Activated CD4-positive, alpha-beta T cell treated with anti-CD3 and anti-CD28 coated beads, Interleukin-2, Interleukin-6, amounts not matched to agents 100 ng/mL and 50 ng/mL, durations not matched to agents 16 hours and 8 hours (primary cell): ENCODE data around the gene NEK7.
"Not testable (repeated sequence)": the region's sequence is repeated elsewhere in the genome, so short reads cannot be mapped to it uniquely, and the experiment has no call there.

ENCODE experiments used
- DNase-seq: peaks from one replicate; pipeline ENCODE4 v3.0.0-alpha.2; 2020

NEK7 gene

DNA sequence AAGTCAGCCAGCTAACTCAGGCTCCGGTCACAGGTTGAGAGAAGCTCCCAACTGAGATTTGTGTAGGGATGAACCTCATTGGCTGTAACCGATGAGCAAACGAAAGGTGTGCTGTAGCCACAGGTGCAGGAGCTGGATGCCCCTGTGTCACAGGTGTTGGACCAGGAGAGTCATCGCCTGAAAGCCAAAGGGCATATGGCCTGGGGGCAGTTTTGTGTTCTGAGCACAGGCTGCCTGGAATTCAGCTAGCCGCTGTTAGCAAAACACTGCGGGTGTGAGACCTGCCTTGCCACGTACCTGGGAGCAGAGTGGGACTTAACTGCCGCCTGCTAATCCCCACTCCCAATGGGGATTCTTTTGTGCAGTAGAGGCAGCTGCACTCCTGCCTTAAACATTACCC is 55.3 kb downstream of the NEK7 start:
- no peak for DNase-seq

DNA sequence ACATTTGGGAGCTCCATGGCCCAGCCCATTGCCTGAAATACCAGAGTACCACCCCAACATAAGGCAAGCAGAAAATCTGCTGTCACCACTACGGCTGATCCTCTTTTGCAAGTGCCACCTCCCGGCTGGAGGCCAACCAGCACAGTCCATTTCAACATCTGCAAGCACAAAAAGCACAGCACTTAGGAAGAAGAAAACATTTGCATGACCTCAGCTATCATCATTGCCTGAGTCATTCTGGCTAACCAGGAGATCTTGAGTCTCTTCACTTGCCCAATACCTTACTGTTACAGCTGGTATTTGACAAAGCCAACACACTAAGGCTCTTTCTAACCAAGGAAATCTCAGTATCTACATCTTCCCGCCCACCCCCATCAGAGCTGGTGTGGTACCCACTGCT is 55.9 kb downstream of the NEK7 start:
- no peak for DNase-seq

DNA sequence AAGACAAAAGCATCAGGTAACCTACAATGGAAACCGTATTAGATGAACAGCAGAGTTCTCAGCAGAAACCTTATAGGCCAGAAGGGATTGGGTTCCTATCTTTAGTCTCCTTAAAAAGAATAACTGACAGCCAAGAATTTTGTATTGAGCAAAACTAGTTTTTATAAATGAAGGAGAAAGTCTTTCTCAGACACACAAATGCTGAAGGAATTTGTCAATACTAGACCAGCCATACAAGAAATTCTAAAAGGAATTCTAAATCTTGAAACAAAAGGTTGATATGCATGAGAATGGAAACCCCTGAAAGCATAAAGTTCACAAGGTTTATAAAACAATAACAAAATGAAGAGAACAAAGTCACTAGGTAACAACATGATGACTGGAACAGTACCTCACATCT is 58.1 kb downstream of the NEK7 start:
- DNase-seq = no peak

DNA sequence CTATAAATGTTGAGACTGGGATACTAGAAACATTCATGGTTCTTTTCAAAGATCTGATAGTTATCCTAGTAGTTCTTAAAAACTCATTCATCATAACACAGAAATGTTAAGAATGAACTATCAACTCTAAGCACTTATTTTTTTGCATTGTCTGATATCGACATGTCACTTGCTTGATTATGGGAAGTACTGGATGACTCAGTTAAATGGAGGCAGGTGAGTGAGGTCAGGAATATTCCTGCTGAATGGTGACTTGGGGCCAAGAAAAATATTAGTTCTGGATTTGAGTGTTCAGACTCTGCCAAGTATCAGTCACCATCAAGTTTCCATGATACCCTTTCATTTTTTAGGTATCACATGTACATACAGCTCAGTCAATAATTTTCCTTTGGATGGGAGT is 63.6 kb downstream of the NEK7 start:
- no peak for DNase-seq

DNA sequence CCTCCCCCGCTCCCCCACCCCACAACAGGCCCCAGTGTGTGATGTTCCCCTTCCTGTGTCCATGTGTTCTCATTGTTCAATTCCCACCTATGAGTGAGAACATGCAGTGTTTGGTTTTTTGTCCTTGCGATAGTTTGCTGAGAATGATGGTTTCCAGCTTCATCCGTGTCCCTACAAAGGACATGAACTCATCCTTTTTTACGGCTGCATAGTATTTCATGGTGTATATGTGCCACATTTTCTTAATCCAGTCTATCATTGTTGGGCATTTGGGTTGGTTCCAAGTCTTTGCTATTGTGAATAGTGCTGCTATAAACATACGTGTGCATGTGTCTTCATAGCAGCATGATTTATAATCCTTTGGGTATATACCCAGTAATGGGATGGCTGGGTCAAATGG is 70.2 kb downstream of the NEK7 start:
- not testable (repeated sequence) for DNase-seq

DNA sequence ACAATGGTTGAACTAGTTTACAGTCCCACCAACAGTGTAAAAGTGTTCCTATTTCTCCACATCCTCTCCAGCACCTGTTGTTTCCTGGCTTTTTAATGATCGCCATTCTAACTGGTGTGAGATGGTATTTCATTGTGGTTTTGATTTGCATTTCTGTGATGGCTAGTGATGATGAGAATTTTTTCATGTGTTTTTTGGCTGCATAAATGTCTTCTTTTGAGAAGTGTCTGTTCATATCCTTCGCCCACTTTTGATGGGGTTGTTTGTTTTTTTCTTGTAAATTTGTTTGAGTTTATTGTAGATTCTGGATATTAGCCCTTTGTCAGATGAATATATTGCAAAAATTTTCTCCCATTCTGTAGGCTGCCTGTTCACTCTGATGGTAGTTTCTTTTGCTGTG is 70.7 kb downstream of the NEK7 start:
- not testable (repeated sequence) for DNase-seq

DNA sequence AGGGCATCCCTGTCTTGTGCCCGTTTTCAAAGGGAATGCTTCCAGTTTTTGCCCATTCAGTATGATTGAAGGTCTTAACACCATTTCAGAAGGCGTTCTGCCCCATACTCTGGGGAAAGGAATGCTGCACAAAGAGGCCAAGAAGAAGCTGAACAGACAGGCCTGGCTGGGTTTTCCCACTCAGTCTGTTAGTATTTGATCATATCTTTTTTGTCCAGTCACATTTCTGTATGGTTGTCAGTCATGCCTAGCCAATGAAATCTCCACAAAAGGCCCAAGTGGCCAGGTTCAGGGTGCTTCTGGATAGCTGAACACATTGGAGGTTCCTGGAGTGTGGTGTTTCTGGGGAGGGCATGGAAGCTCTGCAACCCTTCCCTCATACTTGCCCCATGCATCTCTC is 72.1 kb downstream of the NEK7 start:
- DNase-seq = no peak

DNA sequence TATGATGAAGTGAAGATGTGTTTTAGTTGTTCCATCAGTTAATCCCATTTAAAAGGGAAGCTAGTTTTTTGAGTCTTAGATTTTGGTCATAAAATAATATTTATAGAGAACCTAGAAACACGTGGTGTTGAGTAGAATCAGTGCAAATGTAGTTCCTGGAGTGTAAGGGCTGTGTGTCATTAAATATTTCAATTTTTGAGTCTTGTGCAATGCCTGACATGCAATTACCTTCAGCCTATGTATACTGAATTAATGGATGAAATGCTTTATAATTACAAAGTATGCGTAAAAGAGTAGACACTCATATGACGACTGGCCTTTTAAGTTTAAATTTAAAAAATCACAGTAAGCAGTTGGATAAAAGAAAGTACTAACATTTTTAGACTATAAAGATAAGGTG is 75.0 kb downstream of the NEK7 start:
- DNase-seq = no peak

DNA sequence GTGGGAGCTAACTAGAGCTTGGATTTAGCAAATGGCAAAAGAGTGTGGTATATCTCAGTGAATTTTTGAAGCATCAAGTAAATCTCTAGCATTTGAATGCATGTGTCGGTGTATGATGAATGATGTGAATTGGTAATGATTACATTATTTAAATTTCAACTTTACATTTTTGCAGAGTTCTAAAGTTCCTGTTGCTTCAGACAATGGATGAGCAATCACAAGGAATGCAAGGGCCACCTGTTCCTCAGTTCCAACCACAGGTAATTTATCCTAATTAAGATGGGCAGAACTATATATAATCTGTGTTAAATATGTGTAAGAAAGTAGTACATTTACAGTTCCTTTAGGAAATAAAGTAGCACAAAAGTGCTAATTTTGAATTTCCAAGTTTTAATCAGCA is 75.6 kb downstream of the NEK7 start:
- no peak for DNase-seq

DNA sequence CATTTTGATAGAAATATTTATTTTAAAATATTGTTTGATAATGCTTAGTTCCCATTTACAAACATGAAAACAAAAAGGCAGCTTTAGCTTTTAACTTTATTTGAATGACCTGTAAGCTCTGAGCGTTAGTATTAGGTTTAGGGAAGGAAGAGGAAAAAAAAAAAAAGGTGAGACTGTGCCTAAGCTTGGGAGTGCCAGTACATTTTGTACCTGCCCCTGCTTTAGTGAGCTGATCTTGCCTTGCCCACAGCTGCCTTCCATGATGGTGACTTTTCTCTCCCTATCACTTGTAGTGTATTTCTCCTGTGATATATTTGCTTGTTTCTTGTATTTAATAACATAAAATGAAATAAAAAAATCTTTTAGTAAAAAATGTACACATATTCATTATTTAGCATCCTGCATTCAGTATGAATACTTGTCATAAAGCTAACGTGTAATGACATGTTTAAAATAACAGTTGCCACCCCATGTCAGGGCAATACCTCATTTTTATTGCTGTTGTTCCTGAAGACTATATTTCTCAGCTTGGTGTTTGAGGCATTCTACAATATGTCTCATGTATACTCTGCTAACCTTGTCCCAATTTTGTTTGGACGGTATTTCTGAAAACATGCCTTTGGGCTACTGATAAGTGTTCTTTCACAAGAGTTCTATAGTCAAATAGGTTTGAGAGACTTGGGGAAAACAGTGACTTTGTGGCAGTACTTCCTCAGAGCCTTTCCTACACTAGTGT is 76.3 kb downstream of the NEK7 start:
- DNase-seq = no peak

DNA sequence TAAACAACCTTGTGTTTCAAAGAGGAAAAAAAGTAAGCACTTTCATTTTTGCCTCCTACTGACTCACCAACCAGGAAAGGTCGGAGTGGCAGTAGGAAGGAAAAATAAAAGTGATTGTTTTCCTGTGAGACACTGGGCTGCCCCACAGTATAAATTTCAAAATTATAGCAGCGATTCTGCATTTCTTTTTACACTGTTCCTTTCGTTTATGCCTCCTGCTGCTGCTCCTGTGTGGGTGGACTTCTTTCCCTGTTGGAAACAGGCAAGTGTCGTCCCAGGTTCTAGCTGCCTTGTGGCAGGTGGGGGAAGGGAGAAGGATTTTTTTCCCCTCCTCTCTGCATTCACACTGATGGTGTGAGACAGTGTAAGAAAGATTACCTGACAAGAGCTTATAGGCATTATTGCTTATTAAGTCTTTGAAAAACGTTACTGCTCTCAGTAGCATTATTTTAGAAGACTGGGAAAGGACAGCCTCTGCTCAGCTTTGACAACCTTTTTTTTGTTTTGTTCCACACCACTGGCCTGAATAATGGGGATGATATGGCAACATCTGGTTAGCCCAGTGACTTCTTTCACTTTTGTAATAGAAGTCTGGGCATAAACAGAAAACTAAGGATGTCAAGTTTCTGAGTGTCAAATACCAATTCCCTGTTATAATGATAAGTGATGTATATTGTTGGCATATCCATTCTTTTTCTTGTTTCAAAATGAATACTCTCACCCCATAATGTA is 77.9 kb downstream of the NEK7 start:
- peak; percentile 25 for DNase-seq

DNA sequence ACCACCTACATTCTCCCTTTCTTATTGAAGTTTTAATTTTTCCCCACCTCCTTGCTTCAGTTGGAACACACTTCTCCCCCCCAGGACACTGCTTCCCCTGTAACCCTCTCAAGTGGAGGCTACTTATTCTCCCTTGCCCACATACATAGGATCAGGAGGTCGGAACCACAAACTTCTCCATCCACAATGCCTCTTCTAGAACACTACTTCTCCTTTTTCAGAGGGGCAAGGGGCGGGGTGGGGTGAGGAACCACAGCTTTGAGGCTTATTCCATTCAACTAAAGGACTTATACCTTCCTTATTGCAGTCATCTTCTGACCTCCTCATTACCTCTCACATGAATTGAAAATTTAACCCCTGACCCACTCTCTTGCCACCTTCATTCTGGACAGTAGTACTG is 81.3 kb downstream of the NEK7 start:
- DNase-seq = no peak

DNA sequence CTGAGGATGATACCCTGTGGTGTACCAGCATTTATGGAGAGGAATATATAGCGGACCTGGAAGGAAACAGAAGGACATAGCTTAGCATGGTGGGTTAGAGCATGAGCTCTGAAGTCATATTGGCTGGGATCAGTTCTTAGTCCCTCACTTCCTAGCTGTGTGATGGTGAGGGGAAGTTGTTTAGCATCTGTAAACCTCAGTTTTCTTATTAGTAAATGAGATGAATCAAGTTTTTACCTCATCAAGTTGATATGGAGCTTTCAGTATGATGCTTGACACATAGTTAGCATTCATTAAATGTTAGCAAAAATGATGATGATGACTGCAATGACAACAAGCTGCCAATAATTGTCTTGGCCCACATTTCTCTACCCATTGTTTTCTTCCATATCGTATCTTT is 84.8 kb downstream of the NEK7 start:
- peak; percentile 43 for DNase-seq

DNA sequence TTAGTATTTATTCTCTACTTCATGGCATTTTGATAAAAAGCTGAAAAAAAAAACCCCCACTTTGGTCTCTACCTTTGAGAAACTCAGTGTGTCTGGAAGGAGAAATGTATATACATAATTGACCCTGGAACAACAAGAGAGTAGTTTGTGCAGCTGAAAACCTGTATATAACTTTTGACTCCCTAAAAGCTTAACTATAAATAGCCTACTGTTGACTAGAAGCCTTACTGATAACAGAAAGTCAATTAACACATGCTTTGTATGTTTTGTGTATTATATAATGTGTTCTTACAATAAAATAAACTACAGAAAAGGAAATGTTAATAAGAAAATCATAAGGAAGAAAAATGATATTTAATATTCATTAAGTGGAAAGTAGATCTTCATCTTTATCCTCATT is 88.0 kb downstream of the NEK7 start:
- DNase-seq = no peak

DNA sequence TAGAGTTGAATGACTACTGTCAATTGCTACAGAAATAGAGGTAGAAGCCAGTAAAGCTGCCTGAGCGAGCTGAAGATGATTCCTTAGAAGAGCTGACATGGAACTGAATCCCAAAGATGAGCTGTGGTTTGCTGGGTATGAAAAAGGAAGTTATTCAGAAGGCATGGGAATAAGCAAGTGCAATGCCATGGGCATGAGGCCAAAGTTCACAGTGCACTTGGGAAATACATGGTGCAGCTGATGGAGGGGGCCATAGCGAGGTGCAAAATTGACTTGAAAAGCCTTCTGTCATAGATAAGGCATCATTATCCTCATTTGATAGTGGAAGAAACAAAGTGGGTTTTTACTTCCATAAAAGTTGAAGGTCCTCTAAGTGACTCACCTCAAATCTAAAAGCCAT is 88.6 kb downstream of the NEK7 start:
- DNase-seq = no peak

DNA sequence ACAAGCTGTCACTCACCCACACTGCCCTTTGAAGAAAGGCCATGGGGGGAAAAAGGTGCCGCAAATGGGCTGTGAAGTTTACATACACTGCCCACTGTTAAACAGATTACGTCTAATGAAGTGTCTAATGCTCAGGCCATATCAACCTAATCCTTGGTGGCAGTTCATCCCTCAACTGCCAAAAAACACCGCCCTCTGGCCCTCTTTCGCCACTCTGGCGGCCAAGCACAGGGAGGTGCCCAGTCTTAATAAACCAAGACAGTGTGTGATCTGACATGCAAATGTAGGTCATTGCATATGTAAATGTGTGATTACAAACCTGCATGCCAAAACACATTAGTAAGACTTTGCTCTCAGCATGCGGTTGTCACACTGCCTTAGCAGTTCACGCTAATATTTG is 89.5 kb downstream of the NEK7 start:
- DNase-seq = no peak

DNA sequence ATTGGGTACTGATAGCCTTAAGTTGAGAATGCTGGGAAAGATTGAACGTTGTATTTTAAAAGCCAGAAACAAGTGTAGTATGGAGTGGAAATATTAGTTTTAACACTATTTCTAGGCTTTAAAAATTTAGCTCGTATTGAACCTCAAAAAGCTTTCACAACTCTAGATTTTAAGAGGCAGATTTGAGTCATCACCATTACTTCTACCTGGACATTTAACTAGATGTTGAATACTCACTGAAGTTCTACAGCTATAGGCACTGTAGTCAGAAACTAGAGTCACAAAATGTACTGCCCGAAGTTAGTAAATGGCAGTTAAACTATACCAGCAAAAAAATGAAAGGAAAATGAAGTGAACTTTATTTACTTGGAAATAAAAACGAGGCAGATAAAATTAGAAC is 96.5 kb downstream of the NEK7 start:
- DNase-seq = peak; percentile 11

DNA sequence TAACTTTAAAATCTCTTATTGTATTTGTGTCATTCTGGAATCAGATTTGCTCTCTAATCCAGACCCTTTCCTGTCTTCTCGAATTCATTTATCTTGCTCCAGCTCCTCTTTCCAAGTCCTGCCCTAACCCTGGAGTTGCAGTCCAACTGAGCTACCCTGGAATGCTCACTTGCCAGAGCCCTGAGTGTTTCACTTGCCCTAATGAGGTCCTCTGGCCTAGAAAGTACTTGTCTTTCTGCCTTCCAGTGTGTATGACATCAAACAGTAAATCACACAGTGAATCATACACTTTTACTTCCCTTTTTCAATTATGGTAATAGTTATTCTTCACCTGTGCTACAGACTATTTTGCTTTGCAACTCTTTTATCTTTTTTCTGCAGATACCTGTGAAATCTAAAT is 96.9 kb downstream of the NEK7 start:
- DNase-seq = peak; percentile 43

DNA sequence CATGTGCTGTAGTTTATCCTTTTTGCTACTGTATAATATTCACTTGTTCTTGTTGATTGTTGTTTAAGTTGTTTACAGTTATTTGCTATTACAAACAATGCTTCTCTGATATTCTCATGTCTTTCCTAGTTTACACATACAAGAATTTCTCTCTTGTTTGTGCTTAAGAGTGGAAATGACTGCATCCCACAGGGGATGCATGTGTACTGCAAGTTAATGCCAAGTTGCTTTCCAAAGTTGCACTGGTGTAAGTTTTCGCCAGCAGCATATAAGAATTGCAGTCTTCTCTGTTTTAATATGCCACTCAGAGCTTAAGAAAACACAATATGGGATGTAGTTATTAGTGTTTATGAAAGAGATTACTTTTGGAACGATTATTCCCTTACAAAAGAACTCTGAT is 97.7 kb downstream of the NEK7 start:
- DNase-seq = no peak

DNA sequence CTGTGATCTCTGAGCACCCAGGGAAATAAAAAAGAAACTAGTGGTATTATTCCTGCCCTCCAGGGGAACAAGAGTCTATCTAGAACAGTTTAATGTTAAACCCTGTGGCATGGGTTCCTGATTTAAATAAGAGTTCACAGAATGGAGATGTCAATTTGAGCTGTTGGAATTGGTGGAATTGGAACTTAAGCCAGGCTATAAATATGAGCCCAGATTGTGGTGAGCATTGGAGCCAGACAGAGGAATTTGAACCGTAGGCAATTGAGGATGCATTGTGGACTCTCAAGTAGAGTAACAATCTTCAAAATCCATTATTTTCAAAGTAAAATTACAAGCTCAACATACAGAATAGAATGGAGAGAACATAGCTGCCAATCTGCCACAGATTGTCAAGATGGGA is 98.2 kb downstream of the NEK7 start:
- no peak for DNase-seq

DNA sequence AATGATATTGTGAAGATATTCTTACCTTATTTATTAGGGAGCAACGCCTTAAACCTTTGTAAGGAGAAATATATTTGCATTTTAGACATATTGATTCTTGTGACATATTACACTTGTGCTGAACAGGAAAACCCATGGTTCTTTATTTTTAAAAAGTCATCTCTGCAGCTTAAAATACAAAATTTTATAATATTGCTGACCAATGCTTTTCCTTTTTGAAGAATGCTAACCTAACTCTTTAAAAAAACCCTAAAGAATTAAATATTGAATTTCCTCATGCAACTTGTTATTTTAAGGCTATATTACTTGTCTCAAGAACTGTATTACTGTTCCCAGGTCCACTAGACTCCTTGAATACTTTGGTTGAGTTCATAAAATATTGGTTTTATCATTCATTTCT is 99.0 kb downstream of the NEK7 start:
- no peak for DNase-seq

DNA sequence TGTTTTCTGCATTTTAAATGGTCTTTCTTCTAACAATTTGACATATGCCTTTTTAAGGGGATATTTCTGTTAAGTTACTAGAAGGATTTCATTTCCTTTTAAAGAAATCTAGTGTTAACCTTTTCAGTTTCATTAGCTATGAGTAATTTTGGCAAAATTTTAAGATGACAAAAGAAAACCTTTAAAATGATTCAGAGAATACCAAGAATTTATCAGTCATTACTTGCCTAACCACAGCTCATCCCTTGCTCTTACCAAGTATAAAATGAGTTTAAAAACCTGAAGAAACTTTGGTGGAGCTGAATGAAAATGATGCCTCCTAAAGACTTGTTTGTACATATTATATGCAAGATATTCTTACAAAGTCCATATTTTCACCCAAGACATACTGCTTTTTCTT is 101.7 kb downstream of the NEK7 start:
- peak; percentile 70 for DNase-seq

DNA sequence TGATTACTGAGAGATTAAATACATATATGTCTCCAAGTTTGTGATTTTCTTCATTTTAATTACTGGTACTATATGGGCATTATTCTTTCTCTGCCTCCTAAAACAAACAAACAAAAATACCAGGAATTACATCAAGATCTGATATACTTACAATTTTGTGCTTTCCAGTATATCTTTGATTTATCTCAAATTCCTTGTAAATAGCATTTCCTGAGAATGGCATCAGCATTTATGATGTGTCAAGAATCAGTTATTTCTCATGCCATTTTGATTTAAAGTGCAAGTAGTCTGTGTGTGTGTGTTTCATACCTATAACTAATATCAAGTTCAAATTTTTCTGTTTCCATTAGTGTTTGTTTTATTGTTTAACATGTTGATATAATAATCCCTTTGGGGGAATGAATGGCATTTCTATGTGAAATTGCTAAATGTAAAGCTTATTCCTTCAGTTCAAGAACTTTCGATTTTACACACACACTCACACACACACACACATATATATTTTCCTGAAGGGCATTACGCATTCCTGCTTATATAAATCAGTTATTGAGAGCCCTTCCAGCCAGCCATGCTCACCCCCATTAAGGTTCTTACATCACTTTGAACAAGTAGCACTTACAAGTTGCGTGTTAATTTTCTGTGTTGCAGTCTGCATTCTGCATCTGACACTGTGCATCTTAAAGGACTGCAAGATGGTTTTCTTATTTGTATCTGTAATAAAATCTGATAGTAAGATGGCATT is 102.7 kb downstream of the NEK7 start:
- DNase-seq = no peak

DNA sequence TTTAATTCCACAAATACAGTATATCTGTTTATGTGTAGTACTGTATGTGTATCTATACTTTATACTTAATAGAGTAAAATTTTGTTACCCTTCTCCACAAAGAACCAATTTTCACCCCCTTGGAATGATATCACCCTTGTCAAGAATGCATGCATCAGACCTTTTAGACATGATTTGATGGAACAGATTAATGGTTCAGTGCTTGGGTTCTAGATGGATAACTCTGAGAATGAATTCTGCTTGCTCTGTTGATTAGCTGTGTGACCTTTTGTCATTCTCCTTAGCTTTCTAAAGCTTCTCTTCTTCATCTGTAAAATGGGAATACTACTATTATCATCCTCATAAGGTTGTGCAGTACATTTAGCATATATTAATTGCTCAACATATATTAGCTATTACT is 105.1 kb downstream of the NEK7 start:
- DNase-seq = no peak
